Measurements from ENCODE around the gene DYNC1I1.

DNA sequence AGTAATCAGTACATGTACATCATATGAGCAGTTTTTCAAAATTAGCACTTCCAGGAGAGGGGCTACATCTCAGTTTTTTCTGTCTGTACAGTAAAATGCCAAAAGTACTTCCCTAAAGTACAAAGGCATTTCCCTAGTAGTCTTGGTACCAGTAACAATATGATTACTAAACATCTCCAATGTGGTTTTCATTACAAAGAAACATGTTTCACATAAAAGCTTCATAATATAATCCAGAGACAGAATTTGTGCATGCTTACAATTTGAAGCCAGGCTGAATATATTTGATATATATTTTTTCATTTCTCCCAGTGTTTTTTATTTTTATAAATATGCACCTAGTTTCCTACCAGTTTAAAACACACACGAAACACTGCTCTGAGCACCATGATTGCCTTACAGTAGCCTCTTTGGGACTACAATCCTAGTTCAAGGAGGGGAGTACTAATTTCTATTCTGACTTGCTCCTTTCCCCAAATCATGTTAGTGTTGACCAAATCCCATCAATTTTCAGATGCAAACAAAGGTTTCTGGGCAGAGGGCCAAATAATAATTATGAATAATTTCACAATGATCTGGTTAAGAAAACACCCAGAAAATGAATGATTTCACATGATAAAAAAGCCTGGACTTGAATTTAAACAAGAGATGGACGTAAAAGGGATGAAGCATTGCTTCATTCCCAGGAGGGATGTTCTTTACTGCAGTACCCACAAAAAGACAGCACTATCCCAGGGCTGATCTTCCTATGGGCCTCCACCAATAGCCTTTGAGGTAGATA lies 348.3 kb downstream of the DYNC1I1 start:
- TF ChIP-seq, protein P1, sequence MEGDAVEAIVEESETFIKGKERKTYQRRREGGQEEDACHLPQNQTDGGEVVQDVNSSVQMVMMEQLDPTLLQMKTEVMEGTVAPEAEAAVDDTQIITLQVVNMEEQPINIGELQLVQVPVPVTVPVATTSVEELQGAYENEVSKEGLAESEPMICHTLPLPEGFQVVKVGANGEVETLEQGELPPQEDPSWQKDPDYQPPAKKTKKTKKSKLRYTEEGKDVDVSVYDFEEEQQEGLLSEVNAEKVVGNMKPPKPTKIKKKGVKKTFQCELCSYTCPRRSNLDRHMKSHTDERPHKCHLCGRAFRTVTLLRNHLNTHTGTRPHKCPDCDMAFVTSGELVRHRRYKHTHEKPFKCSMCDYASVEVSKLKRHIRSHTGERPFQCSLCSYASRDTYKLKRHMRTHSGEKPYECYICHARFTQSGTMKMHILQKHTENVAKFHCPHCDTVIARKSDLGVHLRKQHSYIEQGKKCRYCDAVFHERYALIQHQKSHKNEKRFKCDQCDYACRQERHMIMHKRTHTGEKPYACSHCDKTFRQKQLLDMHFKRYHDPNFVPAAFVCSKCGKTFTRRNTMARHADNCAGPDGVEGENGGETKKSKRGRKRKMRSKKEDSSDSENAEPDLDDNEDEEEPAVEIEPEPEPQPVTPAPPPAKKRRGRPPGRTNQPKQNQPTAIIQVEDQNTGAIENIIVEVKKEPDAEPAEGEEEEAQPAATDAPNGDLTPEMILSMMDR (IDR thresholded peaks at IDR 0.05 in 4 of 5, conservative IDR thresholded peaks at IDR 0.05 in 1 of 5) = no peak
- no peak for TF ChIP-seq POLR2A (IDR thresholded peaks at IDR 0.05)

All from gastrocnemius medialis (tissue), 4 donors.